DMS114 treated with DMSO at 0.1 percent for 48 hours (cell line): Measurements from ENCODE around the gene OR10H2.
"Not testable (repeated sequence)": the region's sequence is repeated elsewhere in the genome, so short reads cannot be mapped to it uniquely, and the experiment has no call there.

Source experiments
- DNase-seq: peaks from one replicate; lab custom pipeline; 2025; ENCODE audit not compliant: unreplicated experiment; lab: John Stamatoyannopoulos, UW

The OR10H2 gene, protein sequence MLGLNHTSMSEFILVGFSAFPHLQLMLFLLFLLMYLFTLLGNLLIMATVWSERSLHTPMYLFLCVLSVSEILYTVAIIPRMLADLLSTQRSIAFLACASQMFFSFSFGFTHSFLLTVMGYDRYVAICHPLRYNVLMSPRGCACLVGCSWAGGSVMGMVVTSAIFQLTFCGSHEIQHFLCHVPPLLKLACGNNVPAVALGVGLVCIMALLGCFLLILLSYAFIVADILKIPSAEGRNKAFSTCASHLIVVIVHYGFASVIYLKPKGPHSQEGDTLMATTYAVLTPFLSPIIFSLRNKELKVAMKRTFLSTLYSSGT

DNA sequence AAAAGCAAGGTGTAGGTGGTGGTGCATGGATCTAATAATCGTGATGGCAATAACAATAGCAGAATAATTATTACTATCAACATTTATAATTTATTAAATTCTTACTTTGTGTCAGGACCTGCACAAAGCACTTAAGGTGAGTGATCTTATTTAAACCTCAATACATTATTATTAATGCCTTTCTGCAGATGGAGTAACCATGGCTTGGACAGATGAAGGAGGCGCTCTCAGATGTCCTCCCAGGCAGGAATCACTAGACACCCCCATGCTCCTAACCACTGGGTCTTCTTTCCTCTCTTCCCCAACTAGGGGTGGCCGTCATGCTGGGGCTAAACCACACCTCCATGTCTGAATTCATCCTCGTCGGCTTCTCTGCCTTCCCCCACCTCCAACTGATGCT, at the start of gene OR10H2:
Gene OR10H2 (plus strand): TSS at position 301 of the 400 bp plus-strand sequence. CDS start 20 bp downstream, at position 321.
- DNase-seq = no peak

DNA sequence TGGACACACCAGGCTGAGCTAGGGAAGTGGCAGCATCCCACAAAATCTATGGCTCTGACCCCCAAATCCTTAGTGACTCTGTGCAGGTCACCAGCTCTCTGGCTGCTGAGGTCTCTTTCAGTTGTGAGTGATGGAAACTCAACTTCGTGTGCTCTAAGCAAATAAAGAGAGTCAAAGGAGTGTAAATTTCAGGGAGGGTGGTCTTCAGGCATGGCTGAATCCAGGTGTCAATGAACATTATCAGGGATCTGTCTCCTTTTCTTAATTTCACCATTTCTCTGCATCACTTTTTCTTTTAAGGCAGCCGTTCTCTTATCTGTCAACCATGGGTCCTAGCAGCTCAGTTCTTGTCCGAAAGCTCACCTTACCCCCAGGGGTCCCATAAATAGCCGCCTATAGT, 48.7 kb upstream of the OR10H2 start:
- DNase-seq = no peak

DNA sequence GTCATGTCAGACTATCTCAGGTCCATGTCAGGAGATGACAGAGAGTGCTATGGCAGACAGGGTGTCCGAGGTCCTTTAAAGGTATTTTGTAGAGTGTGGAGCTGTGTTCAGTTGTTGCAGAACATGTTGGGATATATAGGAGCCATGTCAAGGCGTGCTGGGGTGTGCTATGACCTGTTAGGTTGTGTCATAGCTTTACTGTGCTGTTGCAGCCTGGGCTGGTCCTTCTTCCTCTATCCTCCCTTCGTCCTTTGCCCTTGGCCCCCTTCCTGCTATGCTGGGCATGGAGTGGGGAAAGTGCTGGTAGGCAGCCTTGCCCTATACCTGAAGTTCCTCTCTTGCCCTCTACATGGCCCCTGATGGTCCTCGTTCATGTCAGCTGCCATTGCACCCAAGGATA, 48.0 kb upstream of the OR10H2 start:
- not testable (repeated sequence) for DNase-seq

DNA sequence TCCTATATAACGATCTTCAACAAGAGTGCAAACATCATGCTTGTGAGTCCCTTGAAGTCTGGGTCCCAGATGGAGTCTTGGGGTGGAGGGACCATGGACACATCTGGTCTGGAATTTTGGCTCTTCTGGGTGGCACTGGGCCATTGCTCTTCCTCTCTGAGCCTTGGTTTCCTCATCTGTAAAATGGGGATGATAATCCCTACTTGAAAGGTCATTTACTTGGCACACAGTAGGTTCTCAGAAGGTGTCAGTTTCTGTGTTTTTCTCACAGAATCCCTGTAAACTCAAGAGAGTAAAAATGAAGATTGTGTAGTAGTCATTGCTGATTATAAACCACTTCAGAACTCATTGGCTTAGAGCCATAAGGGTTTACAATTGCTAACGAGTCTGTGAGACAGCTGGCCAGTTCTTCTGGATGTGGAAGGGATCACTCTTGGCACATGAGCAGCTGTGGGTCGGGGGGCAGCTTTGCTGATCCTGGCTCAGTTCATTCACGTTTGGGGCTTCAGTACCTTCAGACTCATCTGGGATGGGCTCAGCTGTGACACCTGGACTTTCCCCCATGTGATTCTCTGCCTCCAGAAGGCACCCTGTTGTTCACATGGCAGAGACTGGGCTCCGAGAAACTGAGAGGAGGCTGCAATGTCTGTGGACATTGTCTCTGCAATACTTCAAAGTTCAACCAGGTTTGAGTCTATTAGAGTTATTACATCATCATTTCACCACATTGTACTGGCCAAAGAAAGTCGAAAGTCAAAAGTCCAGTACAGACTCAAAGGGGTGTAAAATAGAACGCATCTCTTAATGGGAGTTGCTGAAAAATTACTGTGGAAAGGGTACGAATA, 47.1 kb upstream of the OR10H2 start:
- no peak for DNase-seq

DNA sequence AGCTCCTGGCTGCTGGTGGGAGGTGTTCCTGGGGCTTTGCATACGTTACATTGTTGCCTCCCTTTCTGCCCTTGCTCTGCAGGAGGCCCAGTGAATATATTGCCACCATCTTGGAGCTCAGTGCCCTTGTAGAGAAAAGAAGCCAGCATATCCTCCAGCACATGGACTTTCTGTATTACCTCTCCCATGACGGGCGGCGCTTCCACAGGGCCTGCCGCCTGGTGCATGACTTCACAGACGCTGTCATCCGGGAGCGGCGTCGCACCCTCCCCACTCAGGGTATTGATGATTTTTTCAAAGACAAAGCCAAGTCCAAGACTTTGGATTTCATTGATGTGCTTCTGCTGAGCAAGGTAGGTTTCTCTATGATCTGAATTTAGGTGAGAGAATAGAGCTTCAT, 44.4 kb upstream of the OR10H2 start:
- DNase-seq = no peak

DNA sequence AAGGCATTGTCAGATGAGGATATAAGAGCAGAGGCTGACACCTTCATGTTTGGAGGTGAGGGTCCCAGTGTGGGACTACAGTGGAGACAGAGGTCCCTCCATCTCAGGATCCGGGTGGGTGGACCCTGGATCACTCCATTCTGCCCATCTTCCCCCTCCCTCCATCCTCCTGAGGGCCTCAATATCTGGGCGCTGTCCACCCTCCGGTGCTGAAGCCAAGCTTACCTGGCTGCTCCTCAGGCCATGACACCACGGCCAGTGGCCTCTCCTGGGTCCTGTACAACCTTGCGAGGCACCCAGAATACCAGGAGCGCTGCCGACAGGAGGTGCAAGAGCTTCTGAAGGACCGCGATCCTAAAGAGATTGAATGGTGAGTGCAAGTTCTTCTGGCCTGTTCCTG, 43.0 kb upstream of the OR10H2 start:
- DNase-seq = no peak

DNA sequence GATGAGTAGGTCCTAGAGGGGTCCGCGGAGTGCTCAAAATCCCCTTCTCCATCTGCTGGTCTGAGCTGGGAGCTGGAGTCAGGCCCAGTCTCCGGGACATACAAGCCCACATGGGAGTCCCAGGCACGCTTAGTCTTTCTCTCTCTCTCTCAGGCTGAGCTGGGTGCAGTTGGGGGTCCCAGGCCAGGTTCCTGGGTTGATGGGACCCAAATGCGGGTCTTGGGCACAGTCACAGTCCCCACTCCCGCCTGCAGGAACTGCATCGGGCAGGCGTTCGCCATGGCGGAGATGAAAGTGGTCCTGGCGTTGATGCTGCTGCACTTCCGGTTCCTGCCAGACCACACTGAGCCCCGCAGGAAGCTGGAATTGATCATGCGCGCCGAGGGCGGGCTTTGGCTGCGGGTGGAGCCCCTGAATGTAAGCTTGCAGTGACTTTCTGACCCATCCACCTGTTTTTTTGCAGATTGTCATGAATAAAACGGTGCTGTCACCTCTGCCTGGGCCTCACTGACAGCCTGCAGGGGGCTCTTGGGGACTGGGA, 31.1 kb upstream of the OR10H2 start:
- DNase-seq = no peak

DNA sequence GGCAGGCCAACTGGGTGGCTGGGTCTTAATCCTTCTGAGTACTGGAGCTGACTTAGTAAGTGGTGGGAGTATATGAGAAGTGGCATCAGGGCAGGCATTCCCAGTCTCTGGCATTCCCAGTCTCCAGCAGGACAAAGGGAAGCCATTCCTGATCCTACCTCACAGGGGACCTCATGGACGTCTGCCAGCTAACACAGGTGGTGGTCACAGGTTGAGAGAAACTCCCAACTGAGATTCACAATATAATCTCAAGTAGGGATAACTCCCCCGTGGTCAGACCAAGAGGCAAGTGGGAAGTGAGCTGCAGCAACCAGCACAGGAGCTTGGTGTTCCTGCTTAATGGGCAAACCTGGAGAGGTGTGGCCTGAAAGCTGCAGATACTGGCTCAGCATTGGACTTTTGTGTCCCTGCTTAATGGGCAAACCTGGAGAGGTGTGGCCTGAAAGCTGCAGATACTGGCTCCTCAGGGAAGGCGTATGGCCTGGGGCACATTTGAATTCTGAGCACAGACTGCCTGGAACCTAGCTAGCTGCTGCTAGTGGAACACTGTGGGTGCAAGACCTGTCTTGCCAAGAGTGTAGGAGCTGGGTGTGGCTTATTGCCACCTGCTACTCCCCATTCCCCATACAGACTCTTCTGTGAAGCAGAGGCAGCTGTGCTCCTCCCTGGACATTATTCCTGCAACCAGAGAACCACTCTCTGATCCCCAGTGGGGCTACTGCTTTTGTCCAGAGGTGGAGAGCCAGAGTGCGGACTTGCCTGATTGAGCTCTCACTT, 25.9 kb upstream of the OR10H2 start:
- no peak for DNase-seq

DNA sequence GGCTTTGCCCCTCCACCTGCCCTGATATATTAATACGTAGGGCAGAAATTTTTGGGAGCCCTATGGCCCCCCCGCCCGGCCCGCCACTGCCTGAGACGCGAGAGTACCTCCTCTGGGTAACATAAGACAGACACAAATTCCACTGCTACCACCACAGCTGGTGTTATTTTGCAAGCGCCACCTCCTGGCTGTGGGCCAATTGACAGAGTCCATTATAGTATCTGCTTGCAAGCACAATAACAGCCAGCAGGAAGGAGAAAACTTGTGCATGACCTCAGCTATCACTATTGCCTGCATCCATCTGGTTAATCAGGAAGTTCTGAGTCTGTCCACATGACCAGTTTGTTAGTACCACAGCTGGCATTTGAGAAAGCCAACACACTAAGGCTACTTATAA, 25.3 kb upstream of the OR10H2 start:
- DNase-seq = no peak

DNA sequence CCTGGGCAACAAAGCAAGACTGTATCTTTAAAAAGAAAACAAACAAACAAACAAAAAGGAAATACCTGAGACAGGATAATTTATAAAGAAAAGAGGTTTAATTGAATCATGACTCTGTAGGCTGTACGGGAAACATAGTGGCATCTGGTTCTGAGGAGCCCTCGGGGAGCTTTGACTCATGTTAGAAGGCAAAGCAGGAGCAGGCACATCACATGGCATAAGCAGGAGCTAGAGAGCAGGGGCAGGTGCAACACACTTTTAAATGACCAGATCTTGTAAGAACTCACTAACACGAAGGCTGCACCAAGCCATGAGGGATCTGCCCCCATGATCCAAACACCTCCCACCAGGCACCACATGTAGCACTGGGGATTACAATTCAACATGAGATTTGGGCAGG, 13.2 kb upstream of the OR10H2 start:
- no peak for DNase-seq

DNA sequence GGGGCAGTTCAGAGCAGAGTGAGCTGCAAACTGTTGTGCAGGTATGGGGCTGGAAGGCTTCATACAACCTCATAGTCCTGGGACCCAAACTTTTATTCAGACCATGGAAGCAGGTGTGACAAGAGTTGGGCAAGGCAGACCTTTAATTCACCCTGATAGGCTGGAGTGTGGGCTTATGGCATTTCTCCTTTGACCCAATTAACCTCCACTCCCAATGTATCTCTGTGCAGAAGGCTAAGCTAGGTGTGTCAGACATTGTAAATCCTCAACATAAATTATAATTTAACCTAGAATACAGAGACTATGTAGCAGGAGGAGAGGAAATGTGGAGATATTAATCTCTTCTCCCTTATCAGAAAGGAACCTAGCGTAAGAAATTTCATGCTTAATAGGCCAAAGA, 12.2 kb upstream of the OR10H2 start:
- DNase-seq = no peak

DNA sequence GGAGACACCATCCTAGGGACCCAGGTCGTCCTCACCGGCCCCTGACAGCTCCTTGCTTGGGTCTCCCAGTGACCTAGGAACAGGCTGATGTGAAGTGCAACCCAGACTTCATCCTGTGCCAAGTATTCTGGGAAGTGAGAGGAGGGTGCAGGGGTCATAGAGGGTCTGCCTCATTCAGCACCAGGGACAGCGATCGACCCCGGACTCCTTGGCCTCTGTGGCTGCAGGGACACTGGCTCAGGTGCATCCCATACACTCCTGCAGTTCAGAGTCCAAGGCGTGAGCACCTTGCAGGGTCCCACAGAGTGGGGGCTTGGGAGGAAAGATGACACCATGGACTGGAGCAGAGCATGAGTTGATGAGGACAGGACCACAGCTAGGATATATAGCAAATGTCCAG, 10.0 kb upstream of the OR10H2 start:
- DNase-seq = no peak

DNA sequence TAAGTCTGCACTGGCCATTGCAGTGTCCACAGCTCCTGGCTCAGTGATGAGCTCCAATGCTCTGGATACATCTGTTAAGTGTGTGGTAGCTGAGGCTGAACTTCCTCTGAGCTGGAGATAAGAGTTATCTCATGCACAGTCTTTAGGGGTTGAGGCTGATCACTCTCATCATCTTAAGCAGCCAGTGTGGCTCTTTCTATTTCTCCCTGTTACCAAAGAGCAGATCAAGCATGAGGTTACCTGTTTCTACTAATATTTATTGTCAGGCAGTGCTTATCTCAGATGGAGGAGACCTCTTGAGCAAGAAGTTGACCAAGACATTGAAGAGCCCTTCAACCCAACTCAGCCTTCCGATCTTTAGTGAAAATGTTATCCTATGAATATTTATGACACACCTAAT, 6.6 kb upstream of the OR10H2 start:
- DNase-seq = no peak

DNA sequence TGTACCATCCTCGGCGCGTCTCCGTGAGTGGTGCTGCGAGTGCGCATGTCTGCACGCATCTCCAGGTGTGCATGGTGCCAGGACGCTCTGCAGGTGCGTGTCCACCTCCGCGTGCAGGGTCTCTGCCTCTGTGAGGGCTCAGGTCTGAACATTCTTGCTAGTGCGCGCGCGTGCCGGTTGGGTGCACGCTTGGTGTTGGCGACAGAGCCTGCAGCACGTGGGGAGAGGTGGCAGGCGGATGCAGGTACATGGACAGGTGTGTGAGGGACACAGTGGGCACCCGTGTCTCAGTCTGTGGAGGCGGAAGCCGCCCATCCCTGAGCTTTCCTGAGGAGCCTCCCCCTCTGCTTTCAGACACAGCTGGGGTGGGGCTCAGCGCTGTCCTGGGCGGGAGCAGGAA, 4.9 kb upstream of the OR10H2 start:
- DNase-seq = no peak

DNA sequence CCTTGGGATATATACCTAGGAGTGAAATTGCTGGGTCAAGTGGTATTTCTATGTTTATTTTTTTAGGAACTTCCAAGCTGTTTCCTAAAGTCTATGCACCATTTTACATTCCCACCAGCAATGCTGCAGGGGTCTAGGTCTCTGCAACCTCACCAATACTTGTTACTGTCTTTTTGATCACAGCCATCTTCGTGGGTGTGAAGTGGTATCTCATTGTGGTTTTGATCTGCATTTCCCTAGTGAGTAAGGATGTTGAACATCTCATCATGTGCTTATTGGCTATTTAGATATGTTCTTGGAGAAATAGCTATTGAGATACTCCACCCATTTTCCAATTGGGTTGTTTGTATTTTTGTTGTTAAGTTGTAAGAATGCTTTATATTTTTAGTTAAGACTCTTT, 2.7 kb downstream of the OR10H2 start:
- no peak for DNase-seq

DNA sequence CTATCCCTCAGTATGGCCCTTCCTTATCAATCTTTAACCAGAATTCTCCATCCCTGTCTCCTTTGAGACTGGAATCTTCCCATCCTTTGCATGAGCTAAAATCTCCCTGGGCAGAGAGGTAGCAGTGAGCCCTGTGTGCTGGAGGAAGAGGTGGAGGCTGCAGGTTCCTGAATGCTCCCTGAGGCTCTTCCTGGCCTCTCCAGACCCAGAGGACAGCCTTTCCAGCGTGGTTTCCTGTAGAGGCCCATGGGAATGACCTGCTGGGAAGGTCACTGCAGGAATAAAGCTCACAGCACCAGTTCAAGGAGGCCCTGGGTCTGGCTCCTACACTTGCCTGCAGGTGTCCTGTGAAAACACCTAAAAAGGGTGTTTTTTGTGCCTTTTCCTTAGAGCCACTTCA, 4.6 kb downstream of the OR10H2 start:
- no peak for DNase-seq

DNA sequence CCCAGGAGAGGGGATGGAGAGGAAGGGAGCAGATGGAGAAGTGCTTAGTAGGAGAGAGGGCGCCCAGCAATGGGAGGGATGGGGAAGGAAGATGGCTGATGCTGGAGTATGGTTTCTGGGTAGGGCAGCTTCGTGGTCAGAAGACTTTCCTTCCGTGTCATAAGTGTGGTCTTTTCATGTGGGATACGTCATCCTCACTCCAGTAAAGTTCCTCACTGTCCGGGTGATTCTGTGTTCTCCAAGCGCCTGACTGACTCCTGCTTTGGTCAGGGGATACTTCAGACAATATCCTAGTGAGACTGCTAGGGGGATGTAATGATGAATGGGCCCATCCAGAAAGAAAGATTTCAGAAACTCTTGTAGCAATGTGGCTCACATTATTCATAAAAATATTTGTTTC, 6.1 kb downstream of the OR10H2 start:
- DNase-seq = no peak

DNA sequence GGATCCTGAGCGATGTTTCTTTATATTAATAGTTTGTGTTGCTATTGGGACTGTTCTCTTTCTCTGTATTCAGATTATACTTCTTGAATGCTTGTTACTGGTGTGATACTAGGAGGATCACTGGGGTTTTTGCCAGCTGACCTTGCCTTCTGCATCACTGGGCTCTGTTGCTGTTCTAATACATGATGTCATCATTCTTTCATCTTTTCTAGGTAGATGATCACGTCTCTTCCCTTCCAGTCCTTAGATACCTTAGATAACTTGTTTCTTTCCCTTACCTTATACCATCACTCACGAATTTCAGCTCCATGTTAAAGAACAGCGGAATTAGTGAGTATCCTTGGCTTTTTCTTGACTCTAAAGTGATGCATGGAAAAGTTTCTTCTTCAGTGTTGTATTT, 9.9 kb downstream of the OR10H2 start, which contains the start of gene OR10H3:
Gene OR10H3 (plus strand): TSS at position 264 of the 400 bp plus-strand sequence. CDS start 3,408 bp downstream, outside the sequence.
- DNase-seq = no peak

DNA sequence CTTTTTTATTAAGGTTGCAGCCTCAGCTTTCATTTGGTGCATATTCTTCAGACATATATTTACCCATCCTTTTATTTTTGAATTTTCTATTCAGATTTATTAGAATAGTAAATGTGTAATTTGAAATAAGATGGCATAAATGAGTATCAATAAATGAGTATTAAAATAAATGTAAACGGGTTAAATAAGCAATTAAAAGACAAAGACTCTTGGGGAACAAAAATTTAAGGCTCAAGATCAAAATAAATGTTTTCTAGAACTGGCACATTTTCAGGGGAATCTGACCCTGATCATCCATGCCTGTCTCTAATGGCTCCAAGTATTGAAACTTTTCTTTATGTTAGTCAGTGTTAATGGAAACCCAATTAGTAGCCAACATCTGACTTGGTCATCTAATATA, 13.0 kb downstream of the OR10H2 start:
- DNase-seq = no peak

DNA sequence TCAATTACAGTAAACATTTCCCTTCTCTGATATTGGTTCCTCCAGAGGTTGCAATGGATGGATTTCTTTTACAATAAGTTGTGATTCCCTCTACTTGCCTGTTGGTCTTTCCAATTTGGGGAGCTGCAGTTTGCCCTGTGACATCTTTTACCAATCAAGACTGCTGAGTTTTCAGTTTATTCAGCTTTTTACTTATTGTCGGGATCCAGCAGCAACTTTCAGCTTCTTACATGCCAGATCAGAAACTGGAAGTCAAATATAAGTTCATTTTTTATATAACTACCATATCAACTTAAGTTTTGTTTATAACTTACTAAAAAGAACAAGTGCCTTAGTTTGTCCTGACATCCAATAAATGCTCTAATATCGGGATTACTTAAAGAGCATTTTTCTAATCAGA, 20.4 kb downstream of the OR10H2 start:
- no peak for DNase-seq

DNA sequence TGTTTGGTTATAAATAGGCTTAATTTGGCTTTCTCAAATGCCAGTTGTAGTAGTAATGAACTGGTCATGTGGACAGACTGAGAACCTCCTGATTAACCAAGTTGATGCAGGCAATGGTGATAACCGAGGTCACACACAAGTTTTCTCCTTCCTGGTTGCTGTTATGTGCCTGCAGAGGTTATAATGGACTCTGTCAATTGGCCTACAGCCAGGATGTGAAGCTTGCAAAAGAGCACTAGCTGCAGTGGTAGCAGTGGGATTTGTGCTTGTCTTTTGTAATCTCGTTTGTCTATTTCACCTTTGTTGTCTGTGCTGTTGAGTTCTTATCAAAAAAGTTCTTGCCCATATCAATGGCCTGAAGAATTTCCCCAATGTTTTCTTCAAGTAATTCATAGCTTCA, 30.6 kb downstream of the OR10H2 start:
- no peak for DNase-seq
